HepG2 (cell line): ENCODE results near the gene KPNA3. TPM values are rescaled to one million over a fixed set of nuclear protein-coding genes. Genes with fewer than 3 reads are reported as not detected.

Experiments used
- DNMT3B ChIP-seq: conservative IDR thresholded peaks from 2 replicates; pipeline ENCODE4 v1.6.1; 2016; ENCODE audit warnings: missing biosample characterization, control low read depth
- ETV6 ChIP-seq: sonication (generic); formaldehyde crosslinking; conservative IDR thresholded peaks from 2 replicates; pipeline ENCODE4 v1.4.0; 2020; ENCODE audit warnings: missing genetic modification reagents
- KDM5B ChIP-seq: sonication (generic); formaldehyde crosslinking; IDR thresholded peaks from 2 replicates; pipeline ENCODE4 v1.4.0; 2020; ENCODE audit warnings: missing genetic modification reagents, mild to moderate bottlenecking, borderline replicate concordance
- KIAA2018 ChIP-seq: sonication (generic); formaldehyde crosslinking; IDR thresholded peaks from 2 replicates; pipeline ENCODE4 v1.5.0; 2020; ENCODE audit warnings: mild to moderate bottlenecking, missing genetic modification reagents, borderline replicate concordance
- MYNN ChIP-seq: sonication (generic); formaldehyde crosslinking; IDR thresholded peaks from 2 replicates; pipeline ENCODE4 v1.4.0; 2020; ENCODE audit warnings: mild to moderate bottlenecking, low read depth, missing genetic modification reagents
- PRPF4 ChIP-seq: fragments of 200-400 bp; formaldehyde crosslinking; IDR thresholded peaks from 2 replicates; pipeline ENCODE4 v1.6.1; 2016; ENCODE audit warnings: low read length, low read depth; ENCODE audit not compliant: poor library complexity, severe bottlenecking
- PTBP1 ChIP-seq: fragments of 200-400 bp; formaldehyde crosslinking; IDR thresholded peaks from 2 replicates; pipeline ENCODE4 v1.6.1; 2018; ENCODE audit warnings: low read length, low read depth; ENCODE audit not compliant: poor library complexity, severe bottlenecking
- TEAD3 ChIP-seq: optimal IDR thresholded peaks from 2 replicates; pipeline ENCODE3; 2016; ENCODE audit warnings: borderline replicate concordance
- XRCC5 ChIP-seq: fragments of 200-400 bp; formaldehyde crosslinking; optimal IDR thresholded peaks from 2 replicates; pipeline ENCODE3; 2017; ENCODE audit warnings: mild to moderate bottlenecking, low read length
- ZNF30 ChIP-seq: sonication (generic); formaldehyde crosslinking; IDR thresholded peaks from 2 replicates; pipeline ENCODE4 v1.5.0; 2020; ENCODE audit warnings: mild to moderate bottlenecking, missing genetic modification reagents
- ZNF510 ChIP-seq: sonication (generic); formaldehyde crosslinking; IDR thresholded peaks from 2 replicates; pipeline ENCODE4 v1.4.0; 2020; ENCODE audit warnings: low read depth, mild to moderate bottlenecking, missing genetic modification reagents
- ZNF563 ChIP-seq: sonication (generic); formaldehyde crosslinking; IDR thresholded peaks from 2 replicates; pipeline ENCODE4 v1.8.0; 2022; ENCODE audit warnings: mild to moderate bottlenecking, moderate library complexity, missing genetic modification reagents
- ZNF83 ChIP-seq: sonication (generic); formaldehyde crosslinking; IDR thresholded peaks from 2 replicates; pipeline ENCODE4 v1.4.0; 2020; ENCODE audit warnings: missing genetic modification reagents, mild to moderate bottlenecking, borderline replicate concordance
- ZUFSP ChIP-seq: sonication (generic); formaldehyde crosslinking; IDR thresholded peaks from 2 replicates; pipeline ENCODE4 v1.9.0; 2021; ENCODE audit warnings: missing genetic modification reagents, mild to moderate bottlenecking, borderline replicate concordance
- polyA plus RNA-seq, 8 experiments: library from polyadenylated mRNA; depleted of rRNA in 3 of 8; stranded (reverse) in 7 of 8; unstranded in 1 of 8; fragments of >200 nt; fragmentation: Illumina TruSeq in 4 of 8; extraction: Trizol in 4 of 8; gene quantifications; 2 replicates each; pipeline versions ENCODE4 v1.2.1 to v1.2.3, GENCODE V29; 2011 to 2016; ENCODE audit warnings: low read depth in 4 of 8, missing spikeins in 1 of 8, mixed read lengths in 1 of 8; ENCODE audit not compliant: insufficient read depth in 1 of 8
- total RNA-seq, 5 experiments: library from RNA; depleted of rRNA; stranded (reverse); fragments of >200 nt; fragmentation: Illumina TruSeq; extraction: Trizol; gene quantifications; 2 replicates each; pipeline ENCODE4 v1.2.3, GENCODE V29; 2016; ENCODE audit warnings: low read depth in 1 of 5
- TF ChIP-seq, protein P1 (sequence below): sonication (generic); formaldehyde crosslinking; conservative IDR thresholded peaks from 2 replicates; pipeline ENCODE4 v1.4.0; 2020; ENCODE audit warnings: missing genetic modification reagents

KPNA3 gene
- total and polyA plus RNA-seq, 2 of the 13 experiments (the other 11 are each of a cell fraction or from before 2014, with no cell fraction given), result 13.0 to 28.9 TPM

- TF ChIP-seq ZUFSP (CRISPR knock-in tag) (no peak), TEAD3 (CRISPR knock-in tag) (peak; percentile 56), ZNF510 (CRISPR knock-in tag) (no peak; the same call in 1 of the 2 replicates), PRPF4 (no peak), PTBP1 (no peak), ZNF83 (CRISPR knock-in tag) (no peak), ETV6 (no peak), KDM5B (peak; percentile 78), ZNF563 (CRISPR knock-in tag) (peak; percentile 73; the same call in 1 of the 2 replicates), KIAA2018 (CRISPR knock-in tag) (no peak; the same call in 1 of the 2 replicates), XRCC5 (peak; percentile 52), DNMT3B (CRISPR knock-in tag) (no peak), MYNN (no peak), ZNF30 (CRISPR knock-in tag) (no peak)
- TF ChIP-seq, protein P1, sequence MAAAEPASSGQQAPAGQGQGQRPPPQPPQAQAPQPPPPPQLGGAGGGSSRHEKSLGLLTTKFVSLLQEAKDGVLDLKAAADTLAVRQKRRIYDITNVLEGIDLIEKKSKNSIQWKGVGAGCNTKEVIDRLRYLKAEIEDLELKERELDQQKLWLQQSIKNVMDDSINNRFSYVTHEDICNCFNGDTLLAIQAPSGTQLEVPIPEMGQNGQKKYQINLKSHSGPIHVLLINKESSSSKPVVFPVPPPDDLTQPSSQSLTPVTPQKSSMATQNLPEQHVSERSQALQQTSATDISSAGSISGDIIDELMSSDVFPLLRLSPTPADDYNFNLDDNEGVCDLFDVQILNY (CRISPR knock-in tag), result 0 out of 2 replicates have a peak, but pooled peaks have one; percentile 34
These were observed at the start of gene KPNA3 (continued) for GRCh38 chr13:49792550-49793324.
